Stomach (tissue), 9 donors: Measurements from ENCODE around the gene FBXL2. TPM values are rescaled to one million over a fixed set of nuclear protein-coding genes. Genes with fewer than 3 reads are reported as not detected.

Experiments used
- DNase-seq, 2 donors: peaks; one replicate each; pipeline versions ENCODE4 v3.0.0 to v3.0.0-alpha.2; 2013 to 2019
- H3K27ac ChIP-seq, 5 donors: fragments of 200-600 bp in 4 of 5; sonication (generic) in 4 of 5; one replicate each; pipeline ENCODE4 v1.5.1; 2013 to 2019; ENCODE audit warnings: mild to moderate bottlenecking in 1 of 5, moderate library complexity in 1 of 5
- H3K27me3 ChIP-seq, 3 donors: fragments of 200-600 bp; sonication (generic); one replicate each; pipeline ENCODE4 v1.5.1; 2017 to 2019; ENCODE audit warnings: mixed run types in 1 of 3
- H3K36me3 ChIP-seq, 4 donors: fragments of 200-600 bp; sonication (generic); 1 replicate in 3 of 4; 2 replicates in 1 of 4; pipeline ENCODE4 v1.5.1; 2016 to 2019
- H3K4me1 ChIP-seq, 4 donors: fragments of 200-600 bp; sonication (generic); one replicate each; pipeline ENCODE4 v1.5.1; 2016 to 2019
- H3K4me3 ChIP-seq, 4 donors: fragments of 200-600 bp; sonication (generic) in 3 of 4; one replicate each; pipeline ENCODE4 v1.5.1; 2016 to 2019; ENCODE audit warnings: mild to moderate bottlenecking in 1 of 4
- H3K9me3 ChIP-seq, 4 donors: fragments of 200-600 bp; sonication (generic); one replicate each; pipeline ENCODE4 v1.5.1; 2016 to 2019
- CTCF ChIP-seq, 7 experiments: fragments of 450-650 bp in 4 of 7; fragments of 200-600 bp in 3 of 7; sonication (generic) in 3 of 7; IDR thresholded peaks; one replicate each; pipeline ENCODE4 v1.5.1; 2016 to 2019; ENCODE audit warnings: antibody characterized with exemption in 7 of 7, control low read depth in 2 of 7, mild to moderate bottlenecking in 1 of 7
- EP300 ChIP-seq: sonication (generic); formaldehyde crosslinking; IDR thresholded peaks from one replicate; pipeline ENCODE4 v1.6.1; 2017; ENCODE audit warnings: antibody characterized with exemption
- POLR2A ChIP-seq, 4 donors: fragments of 450-650 bp; IDR thresholded peaks; one replicate each; pipeline ENCODE4 v1.6.1; 2016; ENCODE audit warnings: antibody characterized with exemption in 4 of 4, control low read depth in 2 of 4, mild to moderate bottlenecking in 1 of 4, moderate library complexity in 1 of 4
- POLR2AphosphoS5 ChIP-seq, 3 donors: sonication (generic); formaldehyde crosslinking; IDR thresholded peaks; one replicate each; pipeline ENCODE4 v1.6.1; 2016; ENCODE audit warnings: antibody characterized with exemption in 3 of 3
- WGBS, 5 donors: extraction: QIAGEN DNeasy Blood & Tissue Kit in 3 of 5; methylation state at CpG; one replicate each; pipeline versions ENCODE4 v1.1.5 to v1.1.7; 2013 to 2018; 5-methylcytosine and 5-hydroxymethylcytosine counted together
- intact Hi-C: fragments of 100-400 bp; cut with DNase I; formaldehyde crosslinking; loops from one replicate; pipeline ENCODE4 v1.15.1; 2023; ENCODE audit warnings: low total_unique reads
- polyA plus RNA-seq, 3 donors: library from polyadenylated mRNA; stranded (reverse); fragments of 200-250 nt; gene quantifications; one replicate each; pipeline ENCODE4 v1.2.3, GENCODE V29; 2013
- total RNA-seq, 5 donors: library from RNA; depleted of rRNA; stranded (reverse); fragments of >200 nt; gene quantifications; one replicate each; pipeline versions ENCODE4 v1.1.0 to v1.2.3, GENCODE V29; 2014 to 2016
- donor health status: healthy with polysubstance abuse.
- donor health status: Bipolar disorder and iron deficiency.
- donor health status: healthy.

The FBXL2 gene
- total and polyA plus RNA-seq, 8 donors: 0.46 to 62.4 (median 9.4) TPM; not detected in 1

GRCh38 chr3:33315826-33316225 lies 38.6 kb downstream of the FBXL2 start:
- Histone ChIP-seq H3K4me1 (no peaks in the 10 kb centered on the region), H3K9me3 (peaks cover 0 to 9% (median 4%) of the 10 kb centered on the region in 4 donors), H3K36me3 (peaks cover 0 to 5% (median 0%) of the 10 kb centered on the region in 4 donors), H3K4me3 (no peak overlapping the region), H3K27ac (no peak overlapping the region), H3K27me3 (no peaks in the 10 kb centered on the region)
- intact Hi-C loops: no loop called here
- DNase-seq: peak in 1 of 2 donors; percentile 23
- 77 to 94% (median 90%) methylated on average over 2 of the region's 2 CpGs for WGBS, 5 donors
- TF ChIP-seq CTCF (IDR thresholded peaks at IDR 0.05): no peak

- Histone ChIP-seq H3K27me3 (no peaks in the 10 kb centered on the region), H3K27ac (no peak overlapping the region), H3K4me3 (no peak overlapping the region), H3K36me3 (no peaks in the 10 kb centered on the region), H3K9me3 (no peaks in the 10 kb centered on the region), H3K4me1 (no peaks in the 10 kb centered on the region)
- DNase-seq: no peak
- intact Hi-C loops: no loop called here
- 48 to 57% (median 54%) methylated on average over 4 of the region's 4 CpGs for WGBS, 5 donors
- TF ChIP-seq CTCF (IDR thresholded peaks at IDR 0.05) (no peak), POLR2AphosphoS5 (IDR thresholded peaks at IDR 0.05) (no peak), POLR2A (IDR thresholded peaks at IDR 0.05) (no peak), EP300 (no peak)
Observed at GRCh38 chr3:33317963-33318709, 40.9 kb downstream of the FBXL2 start.

GRCh38 chr3:33318710-33319380 lies 41.6 kb downstream of the FBXL2 start:
- no peak overlapping the region for H3K27ac ChIP-seq
- H3K36me3 ChIP-seq: no peaks in the 10 kb centered on the region
- no peaks in the 10 kb centered on the region for H3K4me1 ChIP-seq
- H3K27me3 ChIP-seq: no peaks in the 10 kb centered on the region
- WGBS, 5 donors: 77 to 84% (median 81%) methylated on average over 5 of the region's 5 CpGs
- intact Hi-C loops: no loop called here
- no peaks in the 10 kb centered on the region for H3K9me3 ChIP-seq
- no peak for DNase-seq
- no peak overlapping the region for H3K4me3 ChIP-seq
- TF ChIP-seq POLR2AphosphoS5 (IDR thresholded peaks at IDR 0.05): no peak
- no peak for TF ChIP-seq CTCF (IDR thresholded peaks at IDR 0.05)
- no peak for TF ChIP-seq EP300
- no peak for TF ChIP-seq POLR2A (IDR thresholded peaks at IDR 0.05)

- intact Hi-C loops: no loop called here
- Histone ChIP-seq H3K4me1 (peaks cover 0 to 7% (median 0%) of the 10 kb centered on the region in 4 donors), H3K9me3 (no peaks in the 10 kb centered on the region), H3K27ac (no peak overlapping the region), H3K36me3 (no peaks in the 10 kb centered on the region), H3K27me3 (no peaks in the 10 kb centered on the region), H3K4me3 (no peak overlapping the region)
- 87 to 98% (median 91%) methylated on average over 1 of the region's 1 CpG for WGBS, 5 donors
- DNase-seq: no peak
- TF ChIP-seq CTCF (IDR thresholded peaks at IDR 0.05): no peak
Observed at GRCh38 chr3:33322412-33322811, 45.2 kb downstream of the FBXL2 start.
